HTR-8/SVneo (cell line): ENCODE results near the gene THRAP3.

ENCODE experiments used
- DNase-seq: peaks from one replicate; pipeline ENCODE4 v3.0.0; 2011; ENCODE audit warnings: low spot score, mixed read lengths; ENCODE audit not compliant: insufficient read length
- FAIRE-seq: peaks from 2 replicates; lab custom pipeline; 2011; peaks lifted over from hg19 to GRCh38; lab: Jason Lieb, UNC

The THRAP3 gene

DNA sequence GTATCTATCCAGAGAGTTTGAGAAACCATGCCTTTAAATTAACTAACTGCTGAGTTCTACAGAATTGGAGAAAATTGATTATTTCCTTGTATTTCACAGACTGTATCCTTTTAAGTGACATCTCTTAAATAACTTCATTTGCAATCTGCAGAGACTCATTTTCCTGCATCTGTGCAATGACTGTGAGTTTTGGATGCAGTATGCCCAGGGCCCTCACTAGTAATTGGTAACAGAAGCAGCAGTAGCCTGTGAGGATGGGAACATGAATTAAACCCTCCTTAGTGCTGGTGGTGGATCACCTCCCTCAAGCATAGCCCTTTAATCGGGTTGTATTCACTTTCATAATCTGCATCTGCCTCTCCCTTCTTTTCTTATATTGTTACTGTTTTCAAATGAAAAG is 60.3 kb downstream of the THRAP3 start:
- FAIRE-seq, result no peak
- DNase-seq, result no peak

DNA sequence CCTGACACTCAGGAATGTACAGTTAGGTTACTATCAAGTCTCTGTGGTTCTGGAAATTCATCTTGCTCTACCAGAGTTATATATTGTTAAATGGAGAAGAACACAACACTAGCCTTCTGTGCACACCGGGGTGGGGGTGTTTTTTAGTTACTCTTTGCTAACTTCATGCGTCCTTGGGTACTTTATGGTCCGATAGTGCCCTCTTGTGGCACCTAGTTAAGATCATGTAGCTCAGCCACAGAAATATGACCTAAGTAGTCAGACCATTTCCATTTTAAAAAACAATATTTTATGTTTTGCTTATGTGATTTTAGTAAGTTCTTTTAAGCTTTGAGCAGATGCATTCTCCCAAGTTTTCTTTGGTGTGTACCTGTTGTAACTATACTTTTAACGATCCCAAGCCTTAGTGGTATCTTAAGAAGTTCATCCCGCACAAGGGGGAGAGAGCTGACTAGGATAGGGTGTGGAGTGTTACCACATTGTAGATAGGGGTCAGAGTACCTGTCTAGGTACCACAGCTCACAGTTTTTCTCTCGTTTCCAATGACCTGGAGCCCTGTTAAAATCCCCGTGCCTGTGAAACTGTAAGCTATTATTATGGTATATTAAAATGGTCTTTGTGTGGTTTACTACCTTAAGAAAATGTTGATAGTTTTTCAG is 61.3 kb downstream of the THRAP3 start:
- FAIRE-seq (peak; percentile 23), DNase-seq (peak; percentile 65)

DNA sequence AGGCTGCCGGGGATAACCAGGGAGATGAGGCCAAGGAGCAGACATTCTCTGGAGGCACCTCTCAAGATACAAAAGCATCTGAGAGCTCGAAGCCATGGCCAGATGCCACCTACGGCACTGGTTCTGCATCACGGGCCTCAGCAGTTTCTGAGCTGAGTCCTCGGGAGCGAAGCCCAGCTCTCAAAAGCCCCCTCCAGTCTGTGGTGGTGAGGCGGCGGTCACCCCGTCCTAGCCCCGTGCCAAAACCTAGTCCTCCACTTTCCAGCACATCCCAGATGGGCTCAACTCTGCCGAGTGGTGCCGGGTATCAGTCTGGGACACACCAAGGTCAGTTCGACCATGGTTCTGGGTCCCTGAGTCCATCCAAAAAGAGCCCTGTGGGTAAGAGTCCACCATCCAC is 62.6 kb downstream of the THRAP3 start:
- DNase-seq (no peak), FAIRE-seq (no peak)

DNA sequence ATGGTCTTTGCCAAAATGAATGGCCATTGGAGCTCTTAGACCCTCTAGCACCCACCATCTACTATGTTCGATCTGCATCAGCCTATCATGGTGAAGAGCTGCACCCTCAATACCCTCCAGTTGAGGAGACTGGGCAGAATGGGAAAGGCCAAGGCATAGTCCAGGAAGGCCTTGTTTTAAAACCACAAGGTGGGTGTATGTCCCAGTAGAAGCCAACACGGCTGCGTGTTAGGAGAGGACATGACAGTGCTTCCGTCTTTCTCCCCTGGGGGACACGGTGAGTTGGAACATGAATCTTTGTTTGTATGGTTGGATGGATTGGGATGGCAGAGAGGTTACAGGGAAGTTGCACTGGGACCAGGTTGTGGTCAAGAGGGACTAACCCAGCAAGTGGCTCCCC is 63.4 kb downstream of the THRAP3 start:
- FAIRE-seq, result no peak
- DNase-seq, result no peak

DNA sequence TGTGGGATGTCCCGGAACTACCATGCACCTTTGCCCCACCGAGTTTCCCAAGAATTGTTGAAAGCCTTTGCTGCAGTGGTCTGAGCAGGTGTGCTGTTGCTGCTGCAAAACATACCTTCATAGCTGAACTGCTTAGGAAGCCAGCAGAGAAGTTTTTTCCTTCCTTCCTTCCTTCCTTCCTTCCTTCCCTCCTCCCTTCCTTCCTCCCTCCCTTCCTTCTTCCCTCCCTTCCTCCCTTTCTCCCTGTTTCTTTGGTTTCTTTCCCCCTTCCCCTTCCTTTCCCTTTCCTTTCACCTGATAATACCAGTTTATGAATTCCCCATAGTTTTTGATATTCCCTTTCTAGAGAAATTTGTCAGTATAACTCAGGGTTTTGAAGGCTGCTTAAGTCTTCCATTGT is 71.1 kb downstream of the THRAP3 start:
- no peak for FAIRE-seq
- DNase-seq, result no peak

DNA sequence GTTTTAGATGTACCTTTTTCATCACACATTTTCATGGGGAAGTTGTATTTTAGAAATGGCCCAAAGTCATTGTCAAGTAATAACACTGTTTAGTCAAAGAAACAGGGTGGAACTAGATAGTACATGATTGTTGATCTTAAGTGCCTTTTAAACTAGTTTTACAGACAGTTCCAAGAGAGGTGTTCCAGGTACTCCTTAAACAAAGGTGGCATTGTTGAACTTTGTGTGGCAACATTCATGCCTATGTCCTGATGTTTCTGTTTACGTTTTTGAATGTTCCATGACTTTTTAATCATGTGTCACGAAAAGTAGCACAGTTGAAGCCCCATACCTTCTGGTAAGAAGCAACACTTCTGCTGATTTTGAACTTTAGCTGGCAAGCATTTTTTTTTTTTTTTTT is 72.8 kb downstream of the THRAP3 start:
- FAIRE-seq, result no peak

DNA sequence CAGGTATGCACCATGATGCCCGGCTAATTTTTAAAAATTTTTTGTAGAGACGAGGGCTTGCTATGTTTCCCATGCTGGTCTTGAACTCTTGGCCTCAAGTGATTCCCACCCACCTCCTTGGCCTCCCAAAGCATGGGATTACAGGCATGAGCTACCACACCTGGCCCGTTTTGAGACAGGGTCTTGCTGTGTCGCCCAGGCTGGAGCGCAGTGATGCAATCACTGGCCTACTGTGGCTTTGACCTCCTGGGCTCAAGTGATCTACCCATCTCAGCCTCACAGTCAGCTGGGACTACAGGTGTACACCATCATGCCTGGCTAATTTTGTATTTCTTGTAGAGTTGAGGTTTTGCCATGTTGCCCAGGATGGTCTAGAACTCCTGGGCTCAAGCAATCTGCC is 74.4 kb downstream of the THRAP3 start:
- FAIRE-seq, result no peak
- DNase-seq, result no peak

More for the DNA sequence above, 72.8 kb downstream of the THRAP3 start:
- no peak for DNase-seq

DNA sequence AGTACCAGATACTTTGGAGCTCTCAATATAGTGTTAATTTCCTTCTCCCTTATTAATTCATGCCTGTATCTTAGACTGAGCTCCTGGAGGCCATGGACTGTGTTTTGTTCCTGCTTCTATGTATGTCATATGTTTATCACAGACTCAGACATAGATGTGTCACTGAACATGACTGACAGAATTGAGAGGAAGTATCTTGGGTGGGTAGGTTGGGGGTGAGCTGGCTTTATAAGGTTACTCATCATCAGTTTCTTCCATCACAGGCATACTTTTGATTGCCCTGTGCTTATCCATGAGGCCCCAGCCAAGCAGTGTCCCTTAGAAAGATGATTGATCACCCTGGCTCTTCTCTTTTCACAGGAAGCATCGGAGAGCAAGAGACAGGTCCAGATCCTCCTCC is 76.3 kb downstream of the THRAP3 start:
- FAIRE-seq (no peak), DNase-seq (no peak)

DNA sequence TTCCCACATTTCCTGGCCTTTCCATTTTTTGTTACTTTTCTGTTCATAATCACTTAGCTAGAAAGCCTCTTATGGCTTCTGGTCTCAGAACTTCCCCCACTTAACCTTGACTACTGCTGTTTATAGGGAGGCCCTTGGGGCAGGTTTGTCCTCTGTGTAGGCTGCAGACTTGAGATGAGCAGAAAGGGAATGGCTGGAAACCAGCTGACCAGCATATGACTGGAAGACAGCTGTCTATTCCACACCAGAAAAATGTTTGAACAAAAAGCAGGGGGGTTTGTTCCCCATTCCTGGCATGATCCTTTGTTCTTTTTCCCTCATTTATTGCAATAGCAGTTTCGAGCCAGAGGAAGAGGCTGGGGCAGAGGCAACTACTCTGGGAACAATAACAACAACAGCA is 77.0 kb downstream of the THRAP3 start:
- DNase-seq (no peak), FAIRE-seq (no peak)

DNA sequence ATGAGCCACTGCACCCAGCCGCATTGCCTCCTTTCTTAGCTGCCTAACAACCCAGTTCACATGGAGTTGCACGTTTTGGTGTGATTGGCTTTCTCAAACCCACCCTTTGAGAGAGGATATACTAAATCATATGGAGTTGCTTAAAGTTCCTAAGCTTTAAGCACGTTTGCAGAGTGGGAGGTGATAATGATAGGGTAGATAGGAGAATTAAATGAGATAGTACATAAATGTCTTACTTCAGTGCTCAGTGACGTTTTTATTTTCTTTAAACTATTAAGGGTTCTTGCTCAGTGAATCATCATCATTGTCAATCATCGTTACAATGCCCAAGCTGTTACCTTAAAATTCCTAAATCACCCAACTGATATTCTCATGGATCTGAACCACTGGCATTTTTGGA is 79.0 kb downstream of the THRAP3 start:
- no peak for FAIRE-seq

DNA sequence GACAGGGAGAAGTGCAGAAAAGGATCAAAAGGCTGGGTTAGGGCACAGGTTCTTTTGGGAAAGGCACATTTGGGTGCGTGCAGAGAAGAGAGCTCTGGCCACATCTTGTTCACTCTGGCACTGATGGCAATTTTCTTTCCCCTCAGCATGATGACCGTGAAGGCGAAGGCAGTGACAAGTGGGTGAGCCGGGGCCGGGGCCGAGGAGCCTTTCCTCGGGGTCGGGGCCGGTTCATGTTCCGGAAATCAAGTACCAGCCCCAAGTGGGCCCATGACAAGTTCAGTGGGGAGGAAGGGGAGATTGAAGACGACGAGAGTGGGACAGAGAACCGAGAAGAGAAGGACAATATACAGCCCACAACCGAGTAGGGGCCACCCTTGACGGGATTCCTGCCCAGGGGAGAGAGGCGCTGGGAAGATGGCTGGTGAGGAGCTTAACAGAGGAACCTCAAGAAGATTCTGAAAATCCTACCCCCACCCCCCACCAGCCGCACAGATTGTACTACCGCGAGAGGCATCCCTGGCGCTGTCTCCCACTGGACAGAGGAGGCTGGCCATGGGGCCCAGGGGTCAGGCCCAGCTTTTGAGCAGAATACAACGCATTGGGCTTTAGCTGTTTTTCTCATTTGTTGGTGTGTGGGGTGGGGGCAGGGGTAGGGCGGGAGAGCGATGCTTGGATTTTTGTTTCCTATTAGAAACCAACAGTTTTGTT is 79.6 kb downstream of the THRAP3 start:
- DNase-seq (no peak), FAIRE-seq (no peak)

More for the DNA sequence above, 79.0 kb downstream of the THRAP3 start:
- DNase-seq, result no peak

DNA sequence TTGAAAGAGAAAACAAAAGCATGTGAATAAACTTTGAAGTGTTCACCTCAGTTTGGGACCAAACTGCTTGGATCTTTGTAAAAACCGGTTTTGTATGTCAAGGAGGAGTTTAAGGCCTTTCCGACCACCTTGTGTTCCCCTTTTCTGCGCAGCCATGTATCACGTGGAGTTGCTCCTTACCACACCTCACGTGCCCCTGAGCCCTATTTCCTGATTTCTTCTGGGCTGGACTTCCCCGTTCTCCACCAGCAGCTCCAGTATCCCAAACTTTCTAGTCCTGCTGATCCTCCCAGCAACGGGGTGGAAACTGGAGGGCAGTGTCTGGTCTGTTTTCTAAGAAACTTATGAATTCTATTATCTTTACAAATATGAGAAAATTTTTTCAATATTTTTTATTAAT is 80.3 kb downstream of the THRAP3 start:
- FAIRE-seq (no peak), DNase-seq (no peak)

DNA sequence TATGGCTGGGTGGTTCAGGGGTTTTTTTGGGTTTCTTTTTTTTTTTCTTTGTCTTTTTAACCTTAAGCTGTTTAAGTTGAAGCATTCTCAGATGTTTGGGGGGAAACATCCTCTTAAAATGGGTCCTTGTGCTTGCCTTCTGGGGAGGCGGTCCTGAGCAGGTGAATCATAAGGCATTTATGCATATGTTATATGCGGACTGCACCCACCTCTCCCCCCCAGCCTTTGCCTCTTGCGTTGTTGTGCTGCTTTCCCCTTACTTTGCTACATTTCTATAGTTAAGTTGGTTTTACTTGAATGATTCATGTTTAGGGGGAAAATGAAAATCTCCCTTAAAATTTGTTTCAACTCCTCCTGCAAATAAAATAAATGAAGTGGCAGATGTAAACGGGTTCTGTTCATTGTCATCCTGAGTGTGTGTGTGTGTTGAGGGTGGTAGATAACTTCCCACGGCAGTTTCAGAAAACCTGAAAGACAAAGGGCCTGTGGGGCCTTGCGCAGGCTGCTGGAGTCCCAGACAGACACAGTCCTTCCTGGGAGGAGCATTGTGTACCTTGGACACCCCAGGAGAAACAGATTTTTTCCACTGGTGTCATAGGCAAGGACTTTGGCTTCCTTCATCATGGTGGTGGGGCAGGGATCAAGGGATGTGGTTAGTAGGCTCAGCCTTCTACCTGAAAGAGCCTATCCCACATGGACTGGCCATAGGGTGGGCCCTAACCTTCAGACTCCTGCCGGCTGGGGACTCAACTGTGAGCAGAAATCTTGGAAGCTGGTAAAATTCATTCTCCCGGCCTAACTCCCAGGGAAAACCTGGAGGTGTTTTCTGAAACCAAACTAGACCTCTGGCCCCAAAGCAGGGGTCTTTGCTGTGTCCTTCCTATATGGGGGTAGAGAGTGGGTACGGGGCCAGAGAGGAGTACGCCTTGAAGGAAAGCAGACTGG is 81.0 kb downstream of the THRAP3 start:
- FAIRE-seq, result no peak
- no peak for DNase-seq

DNA sequence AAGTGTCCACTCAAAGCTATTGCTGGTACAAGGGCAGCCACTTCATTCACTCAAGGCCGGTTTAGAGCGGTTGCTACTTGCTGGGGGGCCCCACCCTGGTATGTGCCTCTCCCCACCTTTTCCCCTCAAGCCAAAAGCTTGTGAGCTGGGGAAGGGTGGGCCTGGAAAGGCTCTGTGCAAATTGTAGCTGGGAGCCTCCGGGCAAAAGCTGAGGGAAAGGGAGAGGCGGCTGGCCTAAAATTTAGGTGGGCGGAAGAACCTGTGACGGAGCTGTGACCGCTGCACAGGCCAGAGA is 81.6 kb downstream of the THRAP3 start:
- FAIRE-seq (no peak), DNase-seq (no peak)

DNA sequence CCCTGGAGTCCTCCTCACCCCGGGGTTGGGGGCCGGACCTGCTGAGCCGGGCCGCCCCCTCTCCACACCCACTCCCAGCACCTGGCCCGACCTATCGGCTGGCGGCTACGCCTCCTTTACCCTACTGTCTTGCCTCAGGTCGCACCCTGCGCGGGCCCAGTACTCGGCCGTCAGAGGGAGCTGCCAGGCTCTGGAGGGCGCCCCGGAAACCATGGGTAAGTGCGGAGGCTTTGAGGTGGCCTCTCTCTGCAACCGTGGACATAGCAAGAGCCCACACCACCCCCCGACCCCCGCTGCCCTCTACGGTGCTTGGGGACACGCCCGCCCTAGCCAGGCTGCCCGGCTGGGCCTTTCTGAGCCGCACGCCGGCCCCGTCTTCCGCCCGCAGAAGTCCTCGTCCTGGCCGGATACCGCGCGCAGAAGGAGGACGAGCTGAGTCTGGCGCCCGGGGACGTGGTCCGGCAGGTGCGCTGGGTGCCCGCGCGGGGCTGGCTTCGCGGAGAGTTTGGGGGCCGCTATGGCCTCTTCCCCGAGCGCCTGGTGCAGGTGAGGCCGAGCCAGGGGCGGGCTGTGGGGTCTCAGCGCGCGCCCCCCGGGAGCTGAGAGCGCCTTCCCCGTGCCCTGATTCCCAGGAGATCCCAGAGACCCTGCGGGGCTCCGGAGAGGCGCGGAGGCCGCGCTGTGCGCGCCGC is 82.1 kb downstream of the THRAP3 start, which contains the start of gene SH3D21:
Gene SH3D21, plus strand, starts transcription at position 159 of the 692 bp plus-strand sequence. Its CDS starts 53 bp downstream, at position 212.
- DNase-seq, result no peak
- FAIRE-seq, result no peak

DNA sequence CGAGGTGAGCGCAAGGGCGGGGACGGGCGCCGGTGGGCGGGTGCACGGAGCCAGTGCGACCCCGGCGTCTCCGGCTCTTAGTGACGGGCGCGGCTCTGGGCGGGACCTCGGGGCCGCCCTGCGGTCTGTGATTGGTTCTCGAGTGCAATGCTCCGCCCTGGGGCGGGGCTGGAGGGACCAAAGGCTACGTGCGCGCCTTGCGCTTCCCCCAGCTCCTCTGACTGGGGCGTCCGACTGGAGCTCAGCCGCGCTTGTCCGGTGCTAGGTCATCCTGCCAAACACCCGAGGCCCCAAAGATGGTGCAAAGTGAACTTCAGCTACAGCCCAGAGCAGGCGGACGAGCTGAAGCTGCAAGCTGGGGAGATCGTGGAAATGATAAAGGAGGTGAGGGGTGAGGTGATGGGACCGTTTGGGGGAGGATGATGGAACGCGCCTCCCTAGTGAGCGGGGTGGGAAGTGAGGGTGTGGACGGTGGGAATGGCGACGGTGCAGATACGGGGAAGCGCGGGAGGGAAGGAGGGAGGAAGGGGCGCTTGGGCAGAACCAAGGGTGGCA is 82.7 kb downstream of the THRAP3 start:
- FAIRE-seq (peak; percentile 94), DNase-seq (peak; percentile 96)

DNA sequence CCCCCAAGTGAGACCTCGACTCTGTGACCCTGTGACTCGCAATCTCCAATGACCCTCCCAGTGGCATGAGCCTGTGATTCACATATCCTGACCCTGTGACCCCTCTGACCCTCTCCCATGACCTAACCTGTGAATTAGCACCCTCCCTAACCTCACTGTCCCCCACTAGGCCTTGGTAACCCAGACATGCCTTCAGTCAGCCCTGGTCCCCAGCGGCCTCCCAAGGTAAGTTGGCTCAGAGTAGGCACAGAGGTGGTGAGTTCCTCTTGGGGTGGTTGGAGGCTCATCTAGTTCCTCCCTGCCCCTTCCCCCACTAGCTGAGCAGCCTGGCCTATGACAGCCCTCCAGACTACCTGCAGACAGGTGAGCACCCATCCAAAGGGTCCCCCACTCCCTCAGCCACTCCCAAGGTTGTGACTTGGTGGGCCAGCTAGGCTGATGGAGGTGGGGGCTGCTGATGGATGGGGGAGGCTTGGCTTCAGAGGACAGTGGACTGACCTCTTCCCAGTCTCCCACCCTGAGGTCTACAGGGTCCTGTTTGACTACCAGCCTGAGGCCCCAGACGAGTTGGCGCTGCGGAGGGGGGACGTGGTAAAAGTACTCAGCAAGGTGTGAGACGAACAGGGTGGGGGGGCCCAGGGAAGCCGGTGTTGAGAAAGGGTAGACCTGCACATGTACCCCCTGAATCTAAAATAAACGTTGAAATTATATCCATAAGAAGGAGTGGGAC is 83.5 kb downstream of the THRAP3 start:
- DNase-seq, result no peak
- FAIRE-seq, result no peak

DNA sequence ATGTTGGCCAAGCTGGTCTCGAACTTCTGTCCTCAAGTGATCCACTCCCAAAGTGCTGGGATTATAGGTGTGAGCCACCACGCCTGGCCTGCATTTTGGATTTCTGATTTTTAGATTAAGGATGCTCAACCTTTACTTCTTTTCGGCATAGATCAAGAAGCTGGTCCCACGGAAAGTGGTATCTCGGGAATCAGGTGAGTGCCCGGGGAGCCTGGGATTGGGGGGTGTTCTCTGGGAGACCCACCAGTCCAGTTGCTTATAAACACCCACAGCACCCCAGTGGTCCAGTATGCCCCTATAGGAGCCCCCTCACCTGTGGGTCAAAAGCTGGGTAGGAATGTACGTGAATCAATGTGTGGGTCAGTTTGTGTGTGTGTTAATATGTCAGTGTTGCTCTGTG is 85.2 kb downstream of the THRAP3 start:
- no peak for FAIRE-seq
- DNase-seq, result no peak

DNA sequence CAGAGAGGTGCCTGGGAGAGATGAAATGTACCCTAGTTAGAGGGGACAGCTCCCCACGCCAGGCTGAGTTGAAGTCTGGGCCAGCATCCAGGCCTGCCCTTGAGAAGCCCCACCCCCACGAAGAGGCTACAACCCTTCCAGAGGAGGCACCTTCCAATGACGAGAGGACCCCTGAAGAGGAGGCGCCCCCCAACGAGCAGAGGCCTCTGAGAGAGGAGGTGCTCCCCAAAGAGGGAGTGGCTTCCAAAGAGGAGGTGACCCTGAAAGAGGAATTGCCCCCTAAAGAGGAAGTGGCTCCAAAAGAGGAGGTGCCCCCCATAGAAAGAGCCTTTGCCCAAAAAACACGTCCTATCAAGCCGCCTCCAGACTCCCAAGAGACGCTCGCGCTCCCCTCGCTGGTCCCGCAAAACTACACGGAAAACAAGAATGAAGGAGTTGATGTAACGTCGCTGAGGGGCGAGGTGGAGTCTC is 96.1 kb downstream of the THRAP3 start:
- FAIRE-seq, result no peak
- DNase-seq, result no peak
